Fibroblast of the aortic adventitia (primary cell): Measurements from ENCODE around the gene ZNF662. TPM values are rescaled to one million over a fixed set of nuclear protein-coding genes. Genes with fewer than 3 reads are reported as not detected.
A peak's percentile ranks its signal among the peaks of the same experiment; 100 is the strongest.

ENCODE experiments used
- DNase-seq: peaks from one replicate; pipeline ENCODE4 v3.0.0-alpha.2; 2010; ENCODE audit warnings: low read depth
- H3K4me3 ChIP-seq: 2 replicates; pipeline ENCODE4 v1.5.1; 2011; ENCODE audit warnings: low read depth, mild to moderate bottlenecking, control low read depth, low read length, moderate library complexity
- CTCF ChIP-seq: IDR thresholded peaks from 2 replicates; pipeline ENCODE4 v1.5.1; 2011; ENCODE audit warnings: mild to moderate bottlenecking, low read length, control low read depth, inconsistent platforms; ENCODE audit not compliant: insufficient read depth
- total RNA-seq: library from RNA; depleted of rRNA; stranded (reverse); fragments of >200 nt; gene quantifications from 2 replicates; pipeline ENCODE4 v1.2.3, GENCODE V29; 2012; ENCODE audit warnings: low replicate concordance

The ZNF662 gene
- 0.74 and 2.6 TPM in 2 replicates for total RNA-seq

- DNase-seq, result no peak
- no peak for TF ChIP-seq CTCF
- peak within 1 kb of the TSS; percentile 49 for H3K4me3 ChIP-seq
Measured at GRCh38 chr3:42906070-42906847, at the start of gene ZNF662. TSS of gene ZNF662 (plus strand) at chr3:42906142. CDS start at chr3:42908115, 1,973 bp downstream.

GRCh38 chr3:42856544-42856943 lies 49.4 kb upstream of the ZNF662 start:
- TF ChIP-seq CTCF, result no peak
- DNase-seq, result no peak
- no peak overlapping the region for H3K4me3 ChIP-seq

DNA sequence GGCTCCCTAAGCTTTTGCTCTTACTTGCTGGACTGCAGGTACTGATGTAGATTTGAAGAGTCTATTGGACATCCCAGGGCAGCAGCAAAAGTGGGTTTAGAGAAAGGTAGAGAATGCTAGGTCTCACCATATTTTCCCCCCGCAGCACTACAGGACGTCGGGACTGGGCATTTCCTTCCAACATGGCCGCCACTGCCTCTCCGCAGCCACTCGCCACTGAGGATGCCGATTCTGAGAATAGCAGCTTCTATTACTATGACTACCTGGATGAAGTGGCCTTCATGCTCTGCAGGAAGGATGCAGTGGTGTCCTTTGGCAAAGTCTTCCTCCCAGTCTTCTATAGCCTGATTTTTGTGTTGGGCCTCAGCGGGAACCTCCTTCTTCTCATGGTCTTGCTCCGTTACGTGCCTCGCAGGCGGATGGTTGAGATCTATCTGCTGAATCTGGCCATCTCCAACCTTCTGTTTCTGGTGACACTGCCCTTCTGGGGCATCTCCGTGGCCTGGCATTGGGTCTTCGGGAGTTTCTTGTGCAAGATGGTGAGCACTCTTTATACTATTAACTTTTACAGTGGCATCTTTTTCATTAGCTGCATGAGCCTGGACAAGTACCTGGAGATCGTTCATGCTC lies 41.5 kb upstream of the ZNF662 start:
- no peak for DNase-seq
- H3K4me3 ChIP-seq, result no peak overlapping the region
- no peak for TF ChIP-seq CTCF

GRCh38 chr3:42865256-42865655 lies 40.7 kb upstream of the ZNF662 start:
- no peak overlapping the region for H3K4me3 ChIP-seq
- no peak for TF ChIP-seq CTCF
- no peak for DNase-seq

DNA sequence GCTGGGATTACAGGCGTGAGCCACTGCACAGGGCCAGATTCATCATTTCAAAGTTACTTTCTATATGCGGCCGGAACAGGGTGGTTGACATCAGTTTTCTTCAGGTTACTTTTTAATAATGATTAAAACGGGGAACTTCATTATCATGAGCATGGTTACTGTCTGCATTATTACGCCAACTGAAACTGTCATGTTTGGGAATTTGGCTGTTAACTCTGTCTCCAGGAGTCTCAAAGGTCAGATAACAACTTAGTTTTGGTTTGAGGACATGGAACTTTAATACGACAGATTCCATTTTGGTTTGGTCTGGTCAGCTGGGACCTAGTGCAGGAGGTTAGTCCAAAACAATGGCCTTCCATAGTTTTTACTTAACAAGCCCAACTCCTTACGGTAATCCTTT lies 38.8 kb upstream of the ZNF662 start:
- no peak for DNase-seq
- no peak overlapping the region for H3K4me3 ChIP-seq
- no peak for TF ChIP-seq CTCF

DNA sequence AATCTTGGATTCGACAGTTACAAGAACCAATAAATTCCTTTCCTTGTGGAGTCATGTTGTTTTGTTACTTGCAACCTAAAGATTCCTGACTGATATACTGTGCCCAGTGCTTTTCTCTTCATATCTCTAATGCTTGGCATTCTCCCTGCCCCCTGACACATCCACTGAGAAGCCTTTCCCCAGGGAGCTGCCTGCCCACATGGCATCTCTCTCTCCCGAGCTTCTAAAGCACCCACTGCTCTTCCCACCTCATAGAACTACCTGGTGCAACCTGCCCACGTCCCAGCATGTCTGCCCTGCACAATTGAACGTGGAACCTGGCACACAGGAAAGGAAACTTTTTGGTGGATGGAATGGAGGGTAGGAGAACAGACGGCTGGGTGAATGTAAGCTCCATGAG lies 37.1 kb upstream of the ZNF662 start:
- TF ChIP-seq CTCF, result no peak
- no peak overlapping the region for H3K4me3 ChIP-seq
- DNase-seq, result no peak
